Stimulated activated naive CD4-positive, alpha-beta T cell (primary cell): ENCODE measurements around the gene OVCA2.

ENCODE experiments used
- DNase-seq, 6 experiments: peaks; one replicate each; lab custom pipeline; 2025; lab: John Stamatoyannopoulos, UW

The OVCA2 gene

DNA sequence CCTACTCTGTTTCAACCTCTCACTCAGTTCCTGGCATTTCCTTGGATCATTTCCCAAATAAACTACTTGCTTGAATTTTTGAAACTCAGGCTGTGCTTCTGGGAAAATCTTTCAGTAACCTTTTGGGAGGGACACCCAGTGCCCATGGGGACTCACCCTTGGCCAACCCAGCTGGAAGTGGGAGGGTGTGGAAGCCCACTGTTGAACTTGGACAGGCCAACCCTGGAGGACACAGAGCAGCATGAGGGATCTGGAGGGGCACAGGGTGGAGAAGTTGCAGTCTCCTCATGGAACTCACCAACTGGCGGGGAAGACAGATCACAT, 27.9 kb upstream of the OVCA2 start:
- no peak for DNase-seq

GRCh38 chr17:2015314-2015713, 26.5 kb upstream of the OVCA2 start:
- no peak for DNase-seq

GRCh38 chr17:2016494-2016893, 25.3 kb upstream of the OVCA2 start:
- DNase-seq: no peak

GRCh38 chr17:2017274-2017941, 24.4 kb upstream of the OVCA2 start:
- no peak for DNase-seq

DNA sequence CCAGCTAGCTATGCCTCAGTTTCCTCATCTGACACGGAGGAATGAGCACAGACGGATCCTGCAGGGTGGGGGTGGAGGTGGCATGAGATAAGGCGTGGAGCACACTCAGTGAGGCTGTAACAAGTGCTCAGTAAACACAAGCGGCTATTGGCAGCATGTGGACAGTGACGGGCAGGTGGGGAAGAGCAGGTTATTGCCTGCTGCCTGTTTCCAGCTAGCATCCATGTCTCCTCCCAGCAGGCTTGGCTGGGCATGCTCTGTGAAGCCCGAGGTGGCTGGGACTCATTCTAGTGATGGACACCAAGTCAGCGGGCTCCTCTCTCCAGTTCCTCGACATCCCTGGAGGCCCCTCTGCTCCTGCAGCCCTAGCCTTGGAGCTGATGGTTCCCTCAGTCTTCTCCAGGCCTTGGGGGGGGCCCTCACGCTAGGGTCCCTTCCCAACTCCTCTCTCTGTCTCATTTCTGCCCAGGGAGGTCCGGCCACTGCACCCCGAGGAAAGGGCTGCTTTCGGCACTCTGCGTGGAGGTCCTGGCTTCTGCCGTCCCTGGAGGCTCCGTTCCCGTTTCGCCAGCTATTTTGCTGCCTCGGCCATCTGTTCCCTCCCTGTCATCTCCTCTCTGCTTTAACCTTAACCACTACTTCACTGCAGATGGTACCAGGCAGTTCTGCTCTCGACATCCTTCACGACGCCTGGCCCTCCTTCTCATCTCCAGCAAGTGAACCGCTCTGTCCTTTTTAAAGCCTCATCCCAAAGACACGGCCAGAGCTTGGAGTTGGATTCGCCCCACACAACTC, 22.9 kb upstream of the OVCA2 start:
- no peak for DNase-seq

DNA sequence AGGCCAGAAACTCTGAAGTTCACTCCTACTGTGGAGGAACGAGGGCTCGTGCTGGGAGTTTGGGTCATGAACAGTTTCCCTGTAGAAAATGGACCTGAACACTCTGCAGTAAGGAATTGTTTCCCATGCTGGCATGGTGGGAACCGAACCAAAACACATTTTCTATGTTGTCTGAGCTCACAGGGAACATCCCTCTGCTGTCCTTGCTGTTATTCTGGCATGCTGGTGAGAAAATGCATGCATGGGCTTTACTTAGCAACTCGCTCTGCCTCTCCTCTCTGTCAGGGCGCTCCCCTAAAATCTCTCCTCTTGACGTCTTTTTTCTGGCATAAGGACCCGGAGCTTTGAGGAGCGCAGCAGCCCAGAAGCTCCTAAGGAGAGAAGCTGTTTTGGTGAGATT, 22.1 kb upstream of the OVCA2 start:
- DNase-seq: no peak

DNA sequence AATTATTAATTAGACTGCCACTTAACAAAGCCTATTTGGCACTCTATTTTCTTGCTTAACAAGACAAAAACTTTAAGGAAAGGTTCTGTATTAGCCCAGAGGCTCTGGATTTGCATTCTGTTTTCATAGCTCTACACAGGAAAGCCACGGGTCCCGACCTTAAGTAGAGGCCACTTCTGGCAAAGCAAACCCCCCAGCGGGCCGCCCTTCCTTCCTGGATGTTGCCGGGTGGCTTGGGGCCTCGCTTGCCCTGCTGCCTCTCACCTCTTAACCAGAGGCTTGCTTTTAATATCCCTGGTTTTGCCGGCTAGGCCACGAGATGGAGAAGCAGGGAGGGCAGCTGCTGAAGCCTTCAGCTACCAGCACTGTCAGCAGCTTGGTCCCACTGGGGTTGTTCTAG, 21.1 kb upstream of the OVCA2 start:
- no peak for DNase-seq

- no peak for DNase-seq
Measured at GRCh38 chr17:2022647-2023240, 19.1 kb upstream of the OVCA2 start.

DNA sequence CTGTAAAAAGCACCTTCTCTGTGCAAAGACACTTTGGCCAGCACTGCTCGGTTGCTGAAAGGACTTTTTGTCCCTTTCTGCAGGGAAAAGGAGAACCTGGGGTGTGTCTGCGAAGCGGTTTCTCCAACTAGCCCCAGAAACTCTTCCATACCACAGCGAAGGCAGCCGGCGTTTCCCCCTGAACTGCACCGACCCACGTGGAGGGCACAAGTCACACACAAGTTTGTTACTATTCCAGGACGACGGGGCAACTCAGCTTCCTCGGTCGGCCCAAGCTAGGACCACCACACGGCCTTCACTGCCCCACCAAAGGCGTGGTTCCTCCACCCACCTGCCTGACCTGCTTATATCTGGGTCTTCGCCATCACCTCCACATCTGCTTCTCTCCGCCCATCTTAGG, 18.6 kb upstream of the OVCA2 start:
- no peak for DNase-seq

GRCh38 chr17:2023692-2024571, 17.9 kb upstream of the OVCA2 start:
- DNase-seq: peak; percentile 17 to 60 (median 34)

GRCh38 chr17:2024572-2025219, 17.1 kb upstream of the OVCA2 start:
- DNase-seq: no peak

DNA sequence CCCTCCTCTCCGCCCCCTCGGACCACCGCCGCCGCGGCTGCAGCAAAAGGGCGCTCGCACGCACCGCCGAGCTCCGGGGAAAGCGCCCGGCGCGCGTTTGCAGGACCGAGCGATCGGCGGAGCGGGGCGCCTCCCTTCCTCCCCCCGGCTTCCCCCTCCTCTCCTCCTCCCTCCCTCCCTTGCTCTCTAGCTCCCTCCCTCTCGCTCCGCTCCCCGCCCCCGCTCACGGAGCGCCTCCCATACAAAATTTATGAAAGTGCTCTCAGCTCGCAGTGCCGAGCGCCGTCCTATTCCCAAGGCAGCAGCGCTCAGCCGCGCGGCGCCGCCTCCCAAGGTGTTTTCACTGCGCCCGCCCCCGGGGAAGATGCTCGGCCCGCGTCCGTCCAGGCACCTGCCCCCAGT, 16.6 kb upstream of the OVCA2 start, which contains the start of gene RTN4RL1:
Gene RTN4RL1, minus strand, starts transcription at position 115 of the 402 bp plus-strand sequence. CDS start 469 bp downstream, outside the sequence.
- DNase-seq: peak; percentile 51 to 76 (median 64)

- DNase-seq: peak in 2 of 6 experiments; percentile 13 to 26
Measured at GRCh38 chr17:2025622-2026309, 16.1 kb upstream of the OVCA2 start.

DNA sequence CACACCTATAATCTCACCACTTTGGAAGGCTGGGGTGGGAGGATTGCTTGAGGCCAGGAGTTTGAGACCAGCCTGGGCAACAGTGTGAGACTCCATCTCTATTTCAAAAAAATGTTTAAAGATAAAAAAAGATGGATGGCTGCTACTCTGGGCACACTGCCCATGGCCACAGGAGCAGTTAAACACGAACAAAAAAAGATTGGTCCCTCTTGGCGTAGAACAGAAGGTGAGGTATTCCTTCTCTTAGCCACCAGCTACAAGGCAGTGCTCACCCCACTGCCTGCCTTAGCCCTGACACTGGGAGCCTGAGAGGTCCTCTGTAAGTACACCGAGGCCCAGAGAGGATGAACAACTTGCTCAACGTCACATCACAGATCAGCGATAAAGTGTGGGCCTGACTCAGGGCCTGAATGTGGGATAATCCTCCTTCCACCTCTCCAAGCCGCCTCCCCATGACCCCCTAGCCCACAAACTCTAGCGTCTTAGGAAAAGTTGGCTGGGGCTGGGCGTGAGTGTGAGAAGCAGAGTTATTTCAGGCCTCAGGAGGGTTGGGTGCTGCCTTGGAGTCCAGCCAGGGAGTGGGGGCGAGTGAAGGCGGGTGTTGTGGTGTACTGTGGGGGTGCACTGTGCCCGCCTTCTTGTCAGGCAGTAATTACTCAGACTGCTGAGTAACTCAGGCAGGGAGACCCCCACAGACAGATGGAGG, 14.1 kb upstream of the OVCA2 start:
- no peak for DNase-seq

- no peak for DNase-seq
Measured at GRCh38 chr17:2028234-2028614, 13.6 kb upstream of the OVCA2 start.

DNA sequence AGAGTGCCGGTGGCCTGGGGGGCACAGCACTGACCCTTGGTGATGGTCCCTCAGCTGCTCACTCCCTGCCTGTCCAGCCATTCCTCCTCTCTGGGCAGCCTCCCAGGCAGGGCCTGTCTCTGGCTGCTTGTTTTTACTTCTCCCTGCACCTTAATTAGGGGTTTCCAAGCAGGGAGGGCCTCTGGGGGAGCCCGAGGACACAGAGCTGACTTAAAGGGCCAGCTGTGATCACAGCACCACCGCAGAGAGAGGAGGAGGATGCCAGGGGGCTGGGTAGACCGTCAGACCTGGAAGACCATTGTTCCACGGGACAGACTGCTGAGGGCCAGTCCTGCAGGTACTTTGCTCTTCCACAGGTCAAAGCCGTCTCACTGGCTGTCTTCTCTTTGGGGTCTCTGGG, 13.1 kb upstream of the OVCA2 start:
- no peak for DNase-seq

- peak; percentile 74 to 83 (median 78) for DNase-seq
Measured at GRCh38 chr17:2029911-2030778, 11.7 kb upstream of the OVCA2 start, which contains the start of gene DPH1. TSS of gene DPH1 (plus strand) at chr17:2030153. CDS start at chr17:2030170, 17 bp downstream.

DNA sequence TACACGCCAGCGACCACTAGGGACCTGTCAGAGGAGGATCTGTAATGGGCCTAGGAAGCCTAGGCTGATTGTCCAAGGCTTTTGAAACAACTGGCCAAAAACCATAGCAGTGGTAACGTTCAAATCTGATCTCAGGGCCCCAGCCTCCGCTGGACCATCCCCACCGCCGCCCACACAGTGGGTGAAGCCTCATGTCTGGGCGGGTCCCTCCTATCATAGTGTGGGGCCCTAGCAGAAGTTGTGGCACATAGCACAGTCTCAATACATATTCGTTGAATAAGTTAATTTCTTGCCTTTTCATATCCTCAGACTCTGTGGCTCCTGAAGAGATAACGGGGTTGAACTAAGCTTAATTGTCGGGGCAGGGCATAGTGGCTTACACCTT, 11.1 kb upstream of the OVCA2 start:
- no peak for DNase-seq

DNA sequence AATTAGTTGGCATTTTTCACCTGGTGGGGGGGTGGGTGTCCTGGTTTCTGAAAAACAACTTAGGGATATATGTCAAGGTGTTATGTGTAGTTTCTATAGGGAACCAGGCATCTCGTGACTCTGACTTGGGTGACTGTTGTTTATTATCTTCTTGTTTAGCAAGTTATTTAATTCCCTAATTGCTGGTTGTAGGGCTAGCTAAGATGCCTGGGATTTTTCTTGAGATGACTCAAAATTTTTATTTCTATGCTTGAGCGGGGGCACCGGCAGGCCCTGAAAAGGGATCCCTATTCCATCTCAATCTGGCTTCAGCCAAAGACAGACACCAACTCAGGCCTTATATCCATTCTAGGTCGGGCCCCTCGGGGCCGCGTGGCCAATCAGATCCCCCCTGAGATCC, 8.7 kb upstream of the OVCA2 start:
- DNase-seq: no peak
